Superior temporal gyrus (tissue), 1 donor: ENCODE measurements around the gene ERP29.
"Not testable (repeated sequence)": the region's sequence is repeated elsewhere in the genome, so short reads cannot be mapped to it uniquely, and the experiment has no call there.

Experiments used
- DNase-seq: peaks from one replicate; pipeline ENCODE4 v3.0.0-alpha.2; 2016; ENCODE audit errors: extremely low spot score

The ERP29 gene

GRCh38 chr12:112035219-112035785 lies 22.1 kb downstream of the ERP29 start:
- no peak for DNase-seq

- not testable (repeated sequence) for DNase-seq
Observed at GRCh38 chr12:112036614-112037013, 23.4 kb downstream of the ERP29 start.

GRCh38 chr12:112046003-112046402 lies 32.8 kb downstream of the ERP29 start:
- DNase-seq, result no peak

- no peak for DNase-seq
Observed at GRCh38 chr12:112049351-112049750, 36.1 kb downstream of the ERP29 start.

GRCh38 chr12:112061137-112061536 lies 47.9 kb downstream of the ERP29 start:
- DNase-seq, result no peak

GRCh38 chr12:112063273-112063672 lies 50.0 kb downstream of the ERP29 start:
- DNase-seq, result no peak

- no peak for DNase-seq
Observed at GRCh38 chr12:112066566-112066965, 53.3 kb downstream of the ERP29 start.
